ENCODE data around the gene BANF2. TPM values are rescaled to one million over a fixed set of nuclear protein-coding genes. Genes with fewer than 3 reads are reported as not detected.

Gene BANF2
- total RNA-seq, 1 experiment from 2014 or later = not detected

- intact Hi-C loops (cut with micrococcal nuclease) = no loop called here
- no peak for TF ChIP-seq EZH2phosphoT487 (IDR thresholded peaks at IDR 0.05; ENCODE audit: borderline replicate concordance)
- no peak for TF ChIP-seq ELF1 (IDR thresholded peaks at IDR 0.05; ENCODE audit: borderline replicate concordance, low read depth)
- no peak for TF ChIP-seq MAX (IDR thresholded peaks at IDR 0.05)
- TF ChIP-seq SRF (IDR thresholded peaks at IDR 0.05; ENCODE audit: low read depth) = no peak
- no peak for TF ChIP-seq CTCF (IDR thresholded peaks at IDR 0.05 in 2 of 3, conservative IDR thresholded peaks at IDR 0.05 in 1 of 3; ENCODE audit: borderline replicate concordance in 1 of 3, insufficient read depth in 1 of 3, low read depth in 2 of 3, low read length in 2 of 3)
- no peak for TF ChIP-seq POLR2AphosphoS5 (IDR thresholded peaks at IDR 0.05; ENCODE audit: low read depth, low read length)
- no peak for TF ChIP-seq RAD21 (IDR thresholded peaks at IDR 0.05; ENCODE audit: low read depth)
- no peak for TF ChIP-seq SIN3A (IDR thresholded peaks at IDR 0.05; ENCODE audit: low read depth)
- no peak for TF ChIP-seq EGR1 (IDR thresholded peaks at IDR 0.05; ENCODE audit: low read depth)
- TF ChIP-seq ZNF274 (IDR thresholded peaks at IDR 0.05; ENCODE audit: low read depth, low read length) = no peak
- TF ChIP-seq SP1 (IDR thresholded peaks at IDR 0.05; ENCODE audit: low read depth) = no peak
- TF ChIP-seq POLR2A (IDR thresholded peaks at IDR 0.05; ENCODE audit: borderline replicate concordance, extremely low read depth, insufficient read depth, insufficient read length) = no peak
- no peak for TF ChIP-seq ZBTB33 (IDR thresholded peaks at IDR 0.05; ENCODE audit: extremely low read depth, insufficient replicate concordance, low read length)
- no peak for TF ChIP-seq YY1 (IDR thresholded peaks at IDR 0.05; ENCODE audit: extremely low read depth, insufficient replicate concordance, low read depth, low read length)
- no peak for ATAC-seq
Observed at GRCh38 chr20:17727351-17727750, 27.6 kb downstream of the BANF2 start.

More at GRCh38 chr20:17727351-17727750, 27.6 kb downstream of the BANF2 start:
- POLR2A ChIA-PET = no interaction called here
- no TSS peak for BruUV-seq (replicated peaks)
- CTCF ChIA-PET = interaction anchor here (0.7 kb wide), 1 partner anchor 780 kb away, joined by 3 read pairs; no protein-coding TSS in a partner anchor
- no peaks in the 10 kb centered on the region for H4K20me1 ChIP-seq (ENCODE audit: insufficient read depth)
- H3K27ac ChIP-seq (ENCODE audit: low read depth, low read length) = no peak overlapping the region
- H2AFZ ChIP-seq (ENCODE audit: low read depth, low read length, poor library complexity, severe bottlenecking) = no peak overlapping the region
- RAD21 ChIA-PET (ENCODE audit: low non-redundant PET in 1 of 2, low total read pairs in 2 of 2, uncharacterized antibody in 2 of 2, unreplicated experiment in 2 of 2) = no interaction called here
- no peaks in the 10 kb centered on the region for H3K79me2 ChIP-seq (ENCODE audit: insufficient read depth, low read length)
- H3K9ac ChIP-seq (ENCODE audit: low read length) = no peak overlapping the region
- no peaks in the 10 kb centered on the region for H3K4me1 ChIP-seq (ENCODE audit: control insufficient read depth in 1 of 2, insufficient read depth in 2 of 2, low read length in 2 of 2)
- H3K27me3 ChIP-seq (ENCODE audit: insufficient read depth, low read length) = no peaks in the 10 kb centered on the region
- H3K9me3 ChIP-seq (ENCODE audit: control insufficient read depth in 1 of 2, insufficient read depth in 1 of 2, low read depth in 1 of 2, low read length in 2 of 2) = no peaks in the 10 kb centered on the region
- DNase-seq (ENCODE audit: low read depth, low spot score) = no peak
- no peak overlapping the region for H3K4me3 ChIP-seq (replicated peaks in 1 of 2; ENCODE audit: low read depth in 1 of 2, low read length in 2 of 2)
- H3K4me2 ChIP-seq (ENCODE audit: low read length) = no peak overlapping the region
- no peaks in the 10 kb centered on the region for H3K9me2 ChIP-seq (ENCODE audit: insufficient read depth)
- H3K36me3 ChIP-seq (ENCODE audit: control insufficient read depth in 1 of 2, insufficient read depth in 2 of 2, low read length in 2 of 2) = no peaks in the 10 kb centered on the region

Data from HCT116 (cell line).